ENCODE results near the gene CDH4. TPM values are rescaled to one million over a fixed set of nuclear protein-coding genes. Genes with fewer than 3 reads are reported as not detected.

Gene CDH4
- total and polyA plus RNA-seq, 2 of the 13 experiments (the other 11 are each of a cell fraction or from before 2014, with no cell fraction given), result not detected

DNA sequence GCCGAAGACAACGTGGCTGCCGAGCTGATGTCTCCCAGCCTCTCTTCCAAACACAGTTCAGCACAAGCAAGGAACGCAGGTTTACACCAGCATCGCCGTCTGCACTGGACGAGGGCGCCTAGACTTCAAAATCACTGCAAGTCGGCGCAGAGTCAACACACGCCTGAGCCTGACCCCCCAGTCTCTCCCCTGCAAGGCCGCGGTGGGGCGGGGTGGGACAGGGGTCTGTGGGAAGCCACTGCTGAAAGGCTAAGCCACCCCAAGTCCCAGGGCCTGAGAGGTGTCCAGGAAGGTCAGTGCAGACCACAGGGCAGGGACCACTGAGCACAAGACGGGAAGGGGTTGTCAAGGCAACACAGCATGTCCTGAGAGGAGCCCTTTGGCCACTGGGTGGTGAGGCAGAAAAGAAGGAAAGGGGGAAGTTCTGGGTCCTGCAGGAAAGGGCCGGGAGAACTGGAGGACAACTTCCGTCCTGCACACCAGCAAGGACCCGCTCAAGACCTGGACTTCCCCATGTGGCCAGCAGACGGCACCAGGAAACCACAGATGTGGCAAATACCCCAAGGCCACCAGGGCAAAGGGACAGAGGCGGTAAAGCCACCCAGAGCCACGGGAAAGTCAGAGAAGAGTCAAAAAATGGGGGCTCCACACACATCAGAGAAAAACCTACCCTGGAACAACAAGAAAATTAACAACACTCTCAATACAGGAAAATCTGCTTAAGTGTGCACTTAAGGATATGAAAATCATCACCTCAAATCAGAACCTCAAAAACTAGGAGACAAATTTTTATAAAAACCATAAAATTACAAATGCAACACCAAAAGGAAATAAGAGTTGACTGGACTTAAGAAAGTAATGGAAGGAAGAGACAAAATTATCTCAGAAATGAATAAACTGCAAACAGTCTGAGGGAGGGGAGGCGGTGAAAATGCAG lies 728.9 kb downstream of the CDH4 start (continued):
- TF ChIP-seq, protein P1, sequence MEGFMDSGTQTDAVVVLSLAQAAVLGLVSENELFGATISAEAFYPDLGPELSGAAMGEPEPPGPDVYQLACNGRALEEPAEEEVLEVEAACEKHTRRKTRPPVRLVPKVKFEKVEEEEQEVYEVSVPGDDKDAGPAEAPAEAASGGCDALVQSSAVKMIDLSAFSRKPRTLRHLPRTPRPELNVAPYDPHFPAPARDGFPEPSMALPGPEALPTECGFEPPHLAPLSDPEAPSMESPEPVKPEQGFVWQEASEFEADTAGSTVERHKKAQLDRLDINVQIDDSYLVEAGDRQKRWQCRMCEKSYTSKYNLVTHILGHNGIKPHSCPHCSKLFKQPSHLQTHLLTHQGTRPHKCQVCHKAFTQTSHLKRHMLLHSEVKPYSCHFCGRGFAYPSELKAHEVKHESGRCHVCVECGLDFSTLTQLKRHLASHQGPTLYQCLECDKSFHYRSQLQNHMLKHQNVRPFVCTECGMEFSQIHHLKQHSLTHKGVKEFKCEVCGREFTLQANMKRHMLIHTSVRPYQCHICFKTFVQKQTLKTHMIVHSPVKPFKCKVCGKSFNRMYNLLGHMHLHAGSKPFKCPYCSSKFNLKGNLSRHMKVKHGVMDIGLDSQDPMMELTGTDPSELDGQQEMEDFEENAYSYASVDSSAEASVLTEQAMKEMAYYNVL (CRISPR knock-in tag; IDR thresholded peaks at IDR 0.05; ENCODE audit: borderline replicate concordance), result 0 out of 2 replicates have a peak, but pooled peaks have one; percentile 32
- TF ChIP-seq ZBTB38 (CRISPR knock-in tag; IDR thresholded peaks at IDR 0.05) (peak; percentile 93), FLYWCH1 (CRISPR knock-in tag; IDR thresholded peaks at IDR 0.05) (no peak), HMG20B (CRISPR knock-in tag; conservative IDR thresholded peaks at IDR 0.05) (no peak), RCOR2 (CRISPR knock-in tag; IDR thresholded peaks at IDR 0.05) (no peak), ATF7 (IDR thresholded peaks at IDR 0.05) (no peak), ATF7 (CRISPR knock-in tag; IDR thresholded peaks at IDR 0.05) (no peak), ZNF33A (CRISPR knock-in tag; IDR thresholded peaks at IDR 0.05; ENCODE audit: borderline replicate concordance) (no peak), ZNF891 (CRISPR knock-in tag; IDR thresholded peaks at IDR 0.05) (no peak), MEIS2 (CRISPR knock-in tag; IDR thresholded peaks at IDR 0.05) (no peak), ZNF564 (CRISPR knock-in tag; IDR thresholded peaks at IDR 0.05) (no peak), RNF2 (conservative IDR thresholded peaks at IDR 0.05; ENCODE audit: low read depth) (no peak), KLF15 (CRISPR knock-in tag; IDR thresholded peaks at IDR 0.05; ENCODE audit: borderline replicate concordance) (no peak)
- TF ChIP-seq, protein P2, sequence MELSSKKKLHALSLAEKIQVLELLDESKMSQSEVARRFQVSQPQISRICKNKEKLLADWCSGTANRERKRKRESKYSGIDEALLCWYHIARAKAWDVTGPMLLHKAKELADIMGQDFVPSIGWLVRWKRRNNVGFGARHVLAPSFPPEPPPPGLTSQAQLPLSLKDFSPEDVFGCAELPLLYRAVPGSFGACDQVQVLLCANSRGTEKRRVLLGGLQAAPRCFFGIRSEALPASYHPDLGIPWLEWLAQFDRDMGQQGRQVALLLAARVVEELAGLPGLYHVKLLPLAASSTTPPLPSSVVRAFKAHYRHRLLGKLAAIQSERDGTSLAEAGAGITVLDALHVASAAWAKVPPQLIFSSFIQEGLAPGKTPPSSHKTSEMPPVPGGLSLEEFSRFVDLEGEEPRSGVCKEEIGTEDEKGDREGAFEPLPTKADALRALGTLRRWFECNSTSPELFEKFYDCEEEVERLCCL (CRISPR knock-in tag; IDR thresholded peaks at IDR 0.05; ENCODE audit: borderline replicate concordance), result no peak
- TF ChIP-seq, protein P3, sequence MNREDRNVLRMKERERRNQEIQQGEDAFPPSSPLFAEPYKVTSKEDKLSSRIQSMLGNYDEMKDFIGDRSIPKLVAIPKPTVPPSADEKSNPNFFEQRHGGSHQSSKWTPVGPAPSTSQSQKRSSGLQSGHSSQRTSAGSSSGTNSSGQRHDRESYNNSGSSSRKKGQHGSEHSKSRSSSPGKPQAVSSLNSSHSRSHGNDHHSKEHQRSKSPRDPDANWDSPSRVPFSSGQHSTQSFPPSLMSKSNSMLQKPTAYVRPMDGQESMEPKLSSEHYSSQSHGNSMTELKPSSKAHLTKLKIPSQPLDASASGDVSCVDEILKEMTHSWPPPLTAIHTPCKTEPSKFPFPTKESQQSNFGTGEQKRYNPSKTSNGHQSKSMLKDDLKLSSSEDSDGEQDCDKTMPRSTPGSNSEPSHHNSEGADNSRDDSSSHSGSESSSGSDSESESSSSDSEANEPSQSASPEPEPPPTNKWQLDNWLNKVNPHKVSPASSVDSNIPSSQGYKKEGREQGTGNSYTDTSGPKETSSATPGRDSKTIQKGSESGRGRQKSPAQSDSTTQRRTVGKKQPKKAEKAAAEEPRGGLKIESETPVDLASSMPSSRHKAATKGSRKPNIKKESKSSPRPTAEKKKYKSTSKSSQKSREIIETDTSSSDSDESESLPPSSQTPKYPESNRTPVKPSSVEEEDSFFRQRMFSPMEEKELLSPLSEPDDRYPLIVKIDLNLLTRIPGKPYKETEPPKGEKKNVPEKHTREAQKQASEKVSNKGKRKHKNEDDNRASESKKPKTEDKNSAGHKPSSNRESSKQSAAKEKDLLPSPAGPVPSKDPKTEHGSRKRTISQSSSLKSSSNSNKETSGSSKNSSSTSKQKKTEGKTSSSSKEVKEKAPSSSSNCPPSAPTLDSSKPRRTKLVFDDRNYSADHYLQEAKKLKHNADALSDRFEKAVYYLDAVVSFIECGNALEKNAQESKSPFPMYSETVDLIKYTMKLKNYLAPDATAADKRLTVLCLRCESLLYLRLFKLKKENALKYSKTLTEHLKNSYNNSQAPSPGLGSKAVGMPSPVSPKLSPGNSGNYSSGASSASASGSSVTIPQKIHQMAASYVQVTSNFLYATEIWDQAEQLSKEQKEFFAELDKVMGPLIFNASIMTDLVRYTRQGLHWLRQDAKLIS (CRISPR knock-in tag; IDR thresholded peaks at IDR 0.05), result no peak
- TF ChIP-seq, protein P4, sequence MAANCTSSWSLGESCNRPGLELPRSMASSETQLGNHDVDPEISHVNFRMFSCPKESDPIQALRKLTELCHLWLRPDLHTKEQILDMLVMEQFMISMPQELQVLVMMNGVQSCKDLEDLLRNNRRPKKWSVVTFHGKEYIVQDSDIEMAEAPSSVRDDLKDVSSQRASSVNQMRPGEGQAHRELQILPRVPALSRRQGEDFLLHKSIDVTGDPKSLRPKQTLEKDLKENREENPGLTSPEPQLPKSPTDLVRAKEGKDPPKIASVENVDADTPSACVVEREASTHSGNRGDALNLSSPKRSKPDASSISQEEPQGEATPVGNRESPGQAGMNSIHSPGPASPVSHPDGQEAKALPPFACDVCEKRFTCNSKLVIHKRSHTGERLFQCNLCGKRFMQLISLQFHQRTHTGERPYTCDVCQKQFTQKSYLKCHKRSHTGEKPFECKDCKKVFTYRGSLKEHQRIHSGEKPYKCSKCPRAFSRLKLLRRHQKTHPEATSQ (CRISPR knock-in tag; IDR thresholded peaks at IDR 0.05; ENCODE audit: borderline replicate concordance), result no peak
- TF ChIP-seq, protein P5, sequence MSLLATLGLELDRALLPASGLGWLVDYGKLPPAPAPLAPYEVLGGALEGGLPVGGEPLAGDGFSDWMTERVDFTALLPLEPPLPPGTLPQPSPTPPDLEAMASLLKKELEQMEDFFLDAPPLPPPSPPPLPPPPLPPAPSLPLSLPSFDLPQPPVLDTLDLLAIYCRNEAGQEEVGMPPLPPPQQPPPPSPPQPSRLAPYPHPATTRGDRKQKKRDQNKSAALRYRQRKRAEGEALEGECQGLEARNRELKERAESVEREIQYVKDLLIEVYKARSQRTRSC (CRISPR knock-in tag; IDR thresholded peaks at IDR 0.05; ENCODE audit: low read depth), result no peak
- TF ChIP-seq, protein P6, sequence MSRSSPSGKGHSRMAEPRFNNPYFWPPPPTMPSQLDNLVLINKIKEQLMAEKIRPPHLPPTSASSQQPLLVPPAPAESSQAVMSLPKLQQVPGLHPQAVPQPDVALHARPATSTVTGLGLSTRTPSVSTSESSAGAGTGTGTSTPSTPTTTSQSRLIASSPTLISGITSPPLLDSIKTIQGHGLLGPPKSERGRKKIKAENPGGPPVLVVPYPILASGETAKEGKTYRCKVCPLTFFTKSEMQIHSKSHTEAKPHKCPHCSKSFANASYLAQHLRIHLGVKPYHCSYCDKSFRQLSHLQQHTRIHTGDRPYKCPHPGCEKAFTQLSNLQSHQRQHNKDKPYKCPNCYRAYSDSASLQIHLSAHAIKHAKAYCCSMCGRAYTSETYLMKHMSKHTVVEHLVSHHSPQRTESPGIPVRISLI (CRISPR knock-in tag; IDR thresholded peaks at IDR 0.05; ENCODE audit: borderline replicate concordance), result peak; percentile 27; the same call in 1 of the 2 replicates

Measured in HepG2 (cell line).